ENCODE data around the gene AOPEP.

Gene AOPEP

GRCh38 chr9:95105519-95106287, 379.2 kb downstream of the AOPEP start:
- DNase-seq, result no peak

- DNase-seq, result no peak
Measured at GRCh38 chr9:95107001-95107749, 380.7 kb downstream of the AOPEP start.

- no peak for DNase-seq
Measured at GRCh38 chr9:95107976-95108375, 381.5 kb downstream of the AOPEP start.

- DNase-seq, result no peak
Measured at GRCh38 chr9:95108777-95109176, 382.3 kb downstream of the AOPEP start.

GRCh38 chr9:95109456-95109855, 383.0 kb downstream of the AOPEP start:
- DNase-seq, result no peak

- DNase-seq, result no peak
Measured at GRCh38 chr9:95110921-95111525, 384.5 kb downstream of the AOPEP start.

- DNase-seq, result no peak
Measured at GRCh38 chr9:95111716-95112115, 385.2 kb downstream of the AOPEP start.

GRCh38 chr9:95112436-95113280, 386.2 kb downstream of the AOPEP start:
- no peak for DNase-seq

GRCh38 chr9:95115104-95115503, 388.6 kb downstream of the AOPEP start:
- DNase-seq, result no peak

- DNase-seq, result no peak
Measured at GRCh38 chr9:95116002-95116807, 389.7 kb downstream of the AOPEP start.

- DNase-seq, result no peak
Measured at GRCh38 chr9:95116808-95117204, 390.3 kb downstream of the AOPEP start.

GRCh38 chr9:95118596-95118995, 392.1 kb downstream of the AOPEP start:
- no peak for DNase-seq

- no peak for DNase-seq
Measured at GRCh38 chr9:95120781-95121370, 394.4 kb downstream of the AOPEP start.

- no peak for DNase-seq
Measured at GRCh38 chr9:95124582-95125367, 398.3 kb downstream of the AOPEP start.

- DNase-seq, result no peak
Measured at GRCh38 chr9:95125652-95126051, 399.2 kb downstream of the AOPEP start.

- no peak for DNase-seq
Measured at GRCh38 chr9:95126739-95127138, 400.2 kb downstream of the AOPEP start.

- DNase-seq, result no peak
Measured at GRCh38 chr9:95127249-95128176, 401.0 kb downstream of the AOPEP start.

GRCh38 chr9:95128177-95128524, 401.7 kb downstream of the AOPEP start:
- no peak for DNase-seq

- peak; percentile 10 for DNase-seq
Measured at GRCh38 chr9:95129476-95130291, 403.2 kb downstream of the AOPEP start.
